ENCODE measurements around the gene IQCK. TPM values are rescaled to one million over a fixed set of nuclear protein-coding genes. Genes with fewer than 3 reads are reported as not detected.

The IQCK gene
- total and polyA plus RNA-seq, 11 donors = 5.6 to 17.4 (median 9.0) TPM

GRCh38 chr16:19864566-19864965, 146.5 kb downstream of the IQCK start:
- DNase-seq = peak in 3 of 5 donors; percentile 41 to 72 (median 69)
- Histone ChIP-seq H3K27me3 (no peaks in the 10 kb centered on the region), H3K27ac (peak overlapping the region in 10 of 12 donors; percentile 0 to 73 (median 51)), H3K9me3 (no peaks in the 10 kb centered on the region), H3K4me3 (no peak overlapping the region), H3K4me1 (peaks cover 0 to 74% (median 37%) of the 10 kb centered on the region in 12 donors), H3K36me3 (peaks cover 2 to 90% (median 33%) of the 10 kb centered on the region in 9 donors)
- ATAC-seq = peak; percentile 66 to 86 (median 79)
- intact Hi-C loops (cut with DNase I) = loop anchor here in 1 of 10 donors (5.0 to 10.0 kb wide), 2 partner anchors 50 to 97 kb away; no protein-coding TSS in a partner anchor
- 45 to 56% (median 53%) methylated on average over 5 of the region's 5 CpGs for WGBS, 4 donors
- TF ChIP-seq POLR2A (IDR thresholded peaks at IDR 0.05) = no peak
- no peak for TF ChIP-seq CTCF (IDR thresholded peaks at IDR 0.05)

- H3K27ac ChIP-seq = peak overlapping the region in 7 of 12 donors; percentile 8 to 49 (median 26)
- no peaks in the 10 kb centered on the region for H3K27me3 ChIP-seq
- no peak for TF ChIP-seq POLR2A (IDR thresholded peaks at IDR 0.05)
- no peak for TF ChIP-seq CTCF (IDR thresholded peaks at IDR 0.05)
- WGBS, 4 donors = 31 to 37% (median 32%) methylated on average over 8 to 9 of the region's 9 CpGs
- ATAC-seq = no peak
- intact Hi-C loops (cut with DNase I) = loop anchor here in 1 of 10 donors (10.0 kb wide), 1 partner anchor 54 kb away; no protein-coding TSS in a partner anchor
- peaks cover 0 to 76% (median 38%) of the 10 kb centered on the region in 12 donors for H3K4me1 ChIP-seq
- H3K36me3 ChIP-seq = peaks cover 2 to 87% (median 42%) of the 10 kb centered on the region in 9 donors
- no peak for DNase-seq
- no peaks in the 10 kb centered on the region for H3K9me3 ChIP-seq
- no peak overlapping the region for H3K4me3 ChIP-seq
These were observed 150.3 kb downstream of the IQCK start for GRCh38 chr16:19868421-19868820.

- H3K27ac ChIP-seq = no peak overlapping the region
- intact Hi-C loops (cut with DNase I) = loop anchor here in 3 of 10 donors (10.0 kb wide), 2 partner anchors 67 to 207 kb away; no protein-coding TSS in a partner anchor
- H3K36me3 ChIP-seq = peaks cover 2 to 61% (median 38%) of the 10 kb centered on the region in 9 donors
- no peaks in the 10 kb centered on the region for H3K9me3 ChIP-seq
- H3K4me3 ChIP-seq = no peak overlapping the region
- H3K27me3 ChIP-seq = no peaks in the 10 kb centered on the region
- no peak for TF ChIP-seq POLR2A (IDR thresholded peaks at IDR 0.05)
- TF ChIP-seq CTCF (IDR thresholded peaks at IDR 0.05) = no peak
- peaks cover 9 to 77% (median 50%) of the 10 kb centered on the region in 12 donors for H3K4me1 ChIP-seq
- DNase-seq = no peak
- 92 to 96% (median 94%) methylated on average over 19 to 20 of the region's 20 CpGs for WGBS, 4 donors
- no peak for ATAC-seq
These were observed 153.7 kb downstream of the IQCK start for GRCh38 chr16:19871721-19872120.

GRCh38 chr16:19872179-19872863, 154.2 kb downstream of the IQCK start:
- no peak overlapping the region for H3K27ac ChIP-seq
- H3K4me3 ChIP-seq = no peak overlapping the region
- TF ChIP-seq CTCF (IDR thresholded peaks at IDR 0.05) = no peak
- TF ChIP-seq POLR2A (IDR thresholded peaks at IDR 0.05) = no peak
- WGBS, 4 donors = 94 to 96% (median 96%) methylated on average over 15 to 33 of the region's 33 CpGs
- no peak for ATAC-seq
- peaks cover 0 to 55% (median 33%) of the 10 kb centered on the region in 9 donors for H3K36me3 ChIP-seq
- peaks cover 5 to 77% (median 49%) of the 10 kb centered on the region in 12 donors for H3K4me1 ChIP-seq
- H3K9me3 ChIP-seq = no peaks in the 10 kb centered on the region
- intact Hi-C loops (cut with DNase I) = loop anchor here in 3 of 10 donors (10.0 kb wide), 2 partner anchors 68 to 208 kb away; no protein-coding TSS in a partner anchor
- DNase-seq = no peak
- no peaks in the 10 kb centered on the region for H3K27me3 ChIP-seq

Data from heart left ventricle (tissue), 16 donors.